Activated CD8-positive, alpha-beta memory T cell treated with anti-CD3 and anti-CD28 coated beads, Interleukin-2, amount 50 U/mL, for 1 hour (primary cell): ENCODE measurements around the gene PYM1.

ENCODE experiments used
- DNase-seq: peaks from one replicate; pipeline ENCODE4 v3.0.0-alpha.2; 2020; ENCODE audit errors: extremely low read depth

PYM1 gene

DNA sequence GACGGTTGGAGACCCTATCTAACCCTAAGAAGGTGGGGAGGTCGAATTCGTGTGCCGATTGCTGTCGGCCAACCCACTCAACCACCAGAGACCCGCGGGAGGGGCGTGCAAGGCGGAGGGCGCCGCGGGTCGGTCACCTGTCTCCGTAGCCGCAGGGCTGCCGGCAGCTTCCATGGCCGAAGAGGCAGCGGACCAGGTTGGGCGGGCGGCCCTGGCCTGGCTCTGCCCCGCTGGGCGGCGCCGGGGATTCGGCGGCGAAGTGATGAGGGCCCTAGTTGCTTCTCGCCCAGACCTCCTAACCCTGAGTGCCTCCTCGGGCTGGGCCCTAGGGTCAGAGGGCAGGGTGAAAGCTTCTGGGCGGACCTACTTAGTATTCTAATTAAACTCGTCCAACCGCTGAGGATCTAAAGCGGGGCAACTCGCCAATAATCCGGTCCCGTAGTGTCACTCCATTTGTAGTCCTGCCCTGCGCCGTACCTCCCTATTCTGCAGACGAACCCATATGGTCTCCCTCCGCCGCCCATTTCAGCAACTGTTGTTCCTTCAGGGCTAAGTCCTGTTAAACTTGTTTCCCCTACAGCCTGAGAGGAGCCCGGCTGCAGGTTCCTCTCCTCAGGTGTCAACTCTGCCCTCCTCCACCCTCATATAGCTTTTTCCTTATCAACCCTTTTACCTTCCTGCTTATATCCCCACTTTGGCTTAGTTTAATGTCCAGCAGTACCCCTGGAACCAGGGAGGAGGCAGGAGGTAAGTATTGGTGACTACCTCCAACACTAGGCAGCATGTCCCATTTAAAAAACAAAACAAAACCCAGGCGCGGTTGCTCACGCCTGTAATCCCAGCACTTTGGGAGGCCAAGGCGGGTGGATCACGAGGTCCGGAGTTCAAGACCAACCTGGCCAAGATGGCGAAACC is at the start of gene PYM1:
Gene PYM1, minus strand, starts transcription at position 307 of the 915 bp plus-strand sequence. Its CDS starts 133 bp downstream, at position 174.
- no peak for DNase-seq

DNA sequence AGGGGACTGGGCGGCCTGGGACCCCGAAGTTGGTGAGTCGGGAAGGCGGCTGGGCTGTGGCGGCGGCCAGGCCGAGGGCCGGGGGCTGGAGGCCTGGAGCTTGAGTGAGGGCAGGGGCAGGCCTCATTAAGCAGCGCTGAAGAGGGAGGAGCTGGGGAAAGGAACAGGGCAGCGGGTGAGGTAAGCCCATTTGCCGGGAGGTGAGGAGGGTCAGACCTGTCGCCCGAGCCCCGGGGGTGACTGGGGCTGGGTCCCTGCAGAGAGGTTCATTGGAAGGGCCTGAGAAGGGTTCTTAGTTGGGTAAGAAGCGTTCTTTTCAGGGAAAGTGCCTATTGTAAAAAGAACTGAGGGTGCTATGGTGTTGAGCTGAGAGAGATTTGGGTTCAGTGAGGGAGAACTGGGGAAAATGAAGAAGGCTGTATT is 46.6 kb upstream of the PYM1 start:
- DNase-seq = no peak

- DNase-seq = peak; percentile 99
Measured at GRCh38 chr12:55973599-55974307, 46.1 kb upstream of the PYM1 start, which contains the start of gene RAB5B. RAB5B (plus strand) TSS chr12:55974078; CDS start chr12:55986961, 12,883 bp downstream.

GRCh38 chr12:55972911-55973598 is 45.4 kb upstream of the PYM1 start:
- DNase-seq = no peak

GRCh38 chr12:55972456-55972855 is 44.8 kb upstream of the PYM1 start:
- no peak for DNase-seq

- DNase-seq = no peak
Measured at GRCh38 chr12:55972042-55972441, 44.3 kb upstream of the PYM1 start.

GRCh38 chr12:55970775-55971174 is 43.1 kb upstream of the PYM1 start:
- DNase-seq = no peak

GRCh38 chr12:55969356-55969755 is 41.7 kb upstream of the PYM1 start:
- no peak for DNase-seq

DNA sequence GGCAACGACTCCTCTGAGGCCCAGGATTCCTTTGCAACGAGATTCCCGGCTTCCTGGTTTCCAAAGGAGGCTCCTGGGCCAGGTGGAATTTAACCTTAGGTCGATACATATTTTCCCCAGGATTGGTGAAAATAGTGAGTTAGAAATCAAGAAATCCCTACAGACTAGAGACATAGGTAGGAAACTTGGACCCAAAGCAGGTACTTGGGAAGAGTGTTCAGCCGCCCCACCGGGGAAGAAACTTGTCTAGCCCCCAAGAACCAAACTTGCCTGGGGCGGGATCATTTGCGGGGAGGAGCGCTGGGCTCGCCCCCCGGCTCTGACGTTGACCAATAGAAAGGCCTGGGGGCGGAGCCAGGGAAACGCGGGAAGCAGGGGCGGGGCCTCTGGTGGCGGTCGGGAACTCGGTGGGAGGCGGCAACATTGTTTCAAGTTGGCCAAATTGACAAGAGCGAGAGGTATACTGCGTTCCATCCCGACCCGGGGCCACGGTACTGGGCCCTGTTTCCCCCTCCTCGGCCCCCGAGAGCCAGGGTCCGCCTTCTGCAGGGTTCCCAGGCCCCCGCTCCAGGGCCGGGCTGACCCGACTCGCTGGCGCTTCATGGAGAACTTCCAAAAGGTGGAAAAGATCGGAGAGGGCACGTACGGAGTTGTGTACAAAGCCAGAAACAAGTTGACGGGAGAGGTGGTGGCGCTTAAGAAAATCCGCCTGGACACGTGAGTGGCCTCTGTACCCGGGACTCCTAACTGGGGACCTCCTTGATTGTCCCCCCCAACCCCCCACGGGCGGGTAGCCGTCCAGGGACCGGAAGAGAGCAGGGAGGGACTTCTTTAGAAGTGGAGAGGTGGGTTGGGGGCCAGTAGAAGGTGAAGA is 39.0 kb upstream of the PYM1 start, which contains the start of gene CDK2:
Gene CDK2, plus strand, starts transcription at position 423 of the 874 bp plus-strand sequence. Its CDS starts 179 bp downstream, at position 602.
- peak; percentile 74 for DNase-seq

GRCh38 chr12:55965941-55966407 is 38.3 kb upstream of the PYM1 start, which contains the start of gene PMEL:
PMEL (minus strand) TSS chr12:55966042; CDS start chr12:55966011, 31 bp downstream.
- no peak for DNase-seq

GRCh38 chr12:55965240-55965639 is 37.5 kb upstream of the PYM1 start:
- no peak for DNase-seq

- no peak for DNase-seq
Measured at GRCh38 chr12:55963760-55964159, 36.1 kb upstream of the PYM1 start.

DNA sequence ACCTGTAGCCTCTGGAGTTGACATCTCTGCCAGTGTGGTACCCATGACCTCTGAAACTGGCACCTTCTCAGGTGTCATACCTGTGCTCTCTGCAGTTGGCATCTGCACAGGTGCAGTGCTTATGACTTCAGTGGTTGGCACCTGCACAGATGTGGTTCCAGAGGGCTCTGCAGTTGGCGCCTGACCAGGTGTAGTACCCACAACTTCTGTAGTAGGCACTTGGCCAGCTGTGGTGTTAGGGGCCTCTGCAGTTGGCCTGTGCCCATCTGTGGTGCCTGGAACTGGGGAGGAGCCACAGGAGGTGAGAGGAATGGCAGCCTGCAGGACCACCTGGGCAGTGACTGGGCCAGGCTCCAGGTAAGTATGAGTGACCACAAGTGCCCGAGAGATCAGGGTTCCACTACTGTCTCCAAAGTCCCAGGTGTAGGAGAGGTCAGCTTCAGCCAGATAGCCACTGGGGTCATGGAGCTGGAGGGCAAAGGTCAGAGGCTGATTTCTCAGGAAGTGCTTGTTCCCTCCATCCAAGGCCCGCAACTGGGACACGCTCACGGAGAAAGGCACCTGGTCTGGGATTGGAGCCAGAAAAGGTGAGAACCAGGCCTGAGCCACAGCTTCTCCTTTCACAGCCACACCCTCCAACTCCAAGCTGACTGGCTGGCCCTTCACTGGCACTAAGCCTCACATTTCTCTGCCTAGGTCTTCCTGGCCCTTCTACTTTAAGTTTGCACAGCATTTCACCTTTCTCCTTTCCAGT is 29.6 kb upstream of the PYM1 start:
- DNase-seq = no peak

GRCh38 chr12:55955800-55956508 is 28.3 kb upstream of the PYM1 start:
- no peak for DNase-seq

- DNase-seq = no peak
Measured at GRCh38 chr12:55955344-55955743, 27.6 kb upstream of the PYM1 start.

DNA sequence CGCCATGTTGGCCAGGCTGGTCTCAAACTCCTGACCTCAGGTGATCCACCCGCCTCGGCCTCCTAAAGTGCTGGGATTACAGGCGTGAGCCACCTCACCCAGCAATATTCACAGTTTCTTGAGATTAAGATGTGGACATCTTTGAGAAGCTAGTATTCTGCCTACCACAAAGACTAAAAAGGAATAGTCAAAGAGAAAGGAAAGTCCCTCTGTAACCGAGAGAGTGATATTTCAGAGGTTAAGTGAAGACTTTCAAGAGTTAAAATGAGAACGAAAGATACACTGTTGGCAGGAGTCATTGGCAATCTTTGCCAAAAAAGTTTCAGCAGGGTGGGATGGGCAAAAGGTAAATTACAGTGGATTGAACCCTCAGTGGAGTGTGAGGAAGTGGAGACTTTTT is 18.9 kb upstream of the PYM1 start:
- DNase-seq = no peak

- DNase-seq = no peak
Measured at GRCh38 chr12:55942577-55943136, 15.0 kb upstream of the PYM1 start.

GRCh38 chr12:55942055-55942454 is 14.4 kb upstream of the PYM1 start:
- no peak for DNase-seq
